ENCODE measurements around the gene CDH24.

- TF ChIP-seq CTCF (conservative IDR thresholded peaks at IDR 0.05; ENCODE audit: low read depth in 2 of 2) = no peak
- TF ChIP-seq REST (IDR thresholded peaks at IDR 0.05; ENCODE audit: unreplicated experiment) = no peak
- no peak for TF ChIP-seq EZH2phosphoT487 (IDR thresholded peaks at IDR 0.05; ENCODE audit: unreplicated experiment)
- TF ChIP-seq POLR2AphosphoS5 (IDR thresholded peaks at IDR 0.05; ENCODE audit: low read depth) = no peak
- TF ChIP-seq STAT1 (IDR thresholded peaks at IDR 0.05; ENCODE audit: unreplicated experiment) = no peak
- no peak for TF ChIP-seq NANOG (IDR thresholded peaks at IDR 0.05; ENCODE audit: borderline replicate concordance)
- TF ChIP-seq CREB1 (CRISPR knock-in tag; IDR thresholded peaks at IDR 0.05; ENCODE audit: low read depth) = no peak
- no peak for TF ChIP-seq EZH2 (IDR thresholded peaks at IDR 0.05; ENCODE audit: low read depth, unreplicated experiment)
Observed at GRCh38 chr14:23017091-23017490, 40.2 kb downstream of the CDH24 start.
